WTC11 (cell line): ENCODE data around the gene AOAH. TPM values are rescaled to one million over a fixed set of nuclear protein-coding genes. Genes with fewer than 3 reads are reported as not detected.

Source experiments
- ATAC-seq: fragments of 200-7000 bp; cut with Tn5 transposase; 2 replicates; pipeline ENCODE4 v1.10.0; 2021; ENCODE audit warnings: mild to moderate bottlenecking, moderate library complexity
- CTCF ChIA-PET: fragments of 300-600 bp; sonication (Branson Sonifier 250); formaldehyde crosslinking; loops from one replicate; lab custom pipeline; 2021; ENCODE audit warnings: antibody characterized with exemption; lab: Charles Lee
- POLR2A ChIA-PET: fragments of 350-600 bp; sonication (Branson Sonifier 250); formaldehyde crosslinking; loops from one replicate; lab custom pipeline; 2021; ENCODE audit warnings: antibody characterized with exemption; lab: Charles Lee
- DNase-seq: peaks from one replicate; pipeline ENCODE4 v3.0.0; 2021; ENCODE audit warnings: low spot score
- H3K27ac Mint-ChIP-seq: 2 replicates; pipeline ENCODE4 v1.8.0; 2021; ENCODE audit warnings: mixed read lengths
- H3K27me3 Mint-ChIP-seq: 2 replicates; pipeline ENCODE4 v1.8.0; 2021; ENCODE audit warnings: low read depth, mild to moderate bottlenecking, moderate library complexity, mixed read lengths
- H3K36me3 Mint-ChIP-seq: 2 replicates; pipeline ENCODE4 v1.8.0; 2021; ENCODE audit warnings: mixed read lengths
- H3K4me1 Mint-ChIP-seq: 2 replicates; pipeline ENCODE4 v1.8.0; 2022; ENCODE audit warnings: mixed read lengths
- H3K4me3 Mint-ChIP-seq: 2 replicates; pipeline ENCODE4 v1.8.0; 2021; ENCODE audit warnings: mild to moderate bottlenecking, moderate library complexity, mixed read lengths
- H3K9me3 Mint-ChIP-seq: 2 replicates; pipeline ENCODE4 v1.8.0; 2021; ENCODE audit warnings: mixed read lengths
- CBFB ChIP-seq: sonication (generic); formaldehyde crosslinking; IDR thresholded peaks from 2 replicates; pipeline ENCODE4 v1.8.1; 2022; ENCODE audit warnings: mild to moderate bottlenecking, low read depth, missing genetic modification reagents
- CREB1 ChIP-seq: sonication (generic); formaldehyde crosslinking; IDR thresholded peaks from 2 replicates; pipeline ENCODE4 v1.8.0; 2023; ENCODE audit warnings: mild to moderate bottlenecking, missing genetic modification reagents
- E2F1 ChIP-seq: sonication (generic); formaldehyde crosslinking; IDR thresholded peaks from 2 replicates; pipeline ENCODE4 v1.8.0; 2022; ENCODE audit warnings: mild to moderate bottlenecking, missing genetic modification reagents
- EMX1 ChIP-seq: fragments of 250-450 bp; sonication (Bioruptor Pico); IDR thresholded peaks from 2 replicates; pipeline ENCODE4 v1.8.0; 2021; ENCODE audit warnings: mild to moderate bottlenecking
- FOXP4 ChIP-seq: sonication (generic); formaldehyde crosslinking; IDR thresholded peaks from 2 replicates; pipeline ENCODE4 v1.8.0; 2022; ENCODE audit warnings: mild to moderate bottlenecking, missing genetic modification reagents
- GTF2I ChIP-seq: fragments of 250-450 bp; sonication (Bioruptor Pico); conservative IDR thresholded peaks from 2 replicates; pipeline ENCODE4 v1.4.0; 2021; ENCODE audit warnings: mild to moderate bottlenecking
- HMGA2 ChIP-seq: fragments of 250-450 bp; sonication (Bioruptor Pico); IDR thresholded peaks from 2 replicates; pipeline ENCODE4 v1.4.0; 2021; ENCODE audit warnings: mild to moderate bottlenecking, moderate library complexity
- JUN ChIP-seq: sonication (generic); formaldehyde crosslinking; IDR thresholded peaks from 2 replicates; pipeline ENCODE4 v1.8.0; 2023; ENCODE audit warnings: mild to moderate bottlenecking, missing genetic modification reagents
- KAT7 ChIP-seq: sonication (generic); formaldehyde crosslinking; IDR thresholded peaks from 2 replicates; pipeline ENCODE4 v1.8.1; 2023; ENCODE audit warnings: missing genetic modification reagents, mild to moderate bottlenecking, borderline replicate concordance
- MAX ChIP-seq: sonication (generic); formaldehyde crosslinking; IDR thresholded peaks from 2 replicates; pipeline ENCODE4 v1.8.0; 2022; ENCODE audit warnings: mild to moderate bottlenecking, missing genetic modification reagents
- NFYB ChIP-seq: sonication (generic); formaldehyde crosslinking; conservative IDR thresholded peaks from 2 replicates; pipeline ENCODE4 v1.8.0; 2022; ENCODE audit warnings: low read depth, missing genetic modification reagents
- PRRX2 ChIP-seq: fragments of 250-450 bp; sonication (Bioruptor Pico); IDR thresholded peaks from 2 replicates; pipeline ENCODE4 v1.8.0; 2021; ENCODE audit warnings: mild to moderate bottlenecking
- TEAD1 ChIP-seq: sonication (generic); formaldehyde crosslinking; IDR thresholded peaks from 2 replicates; pipeline ENCODE4 v1.8.0; 2022; ENCODE audit warnings: mild to moderate bottlenecking, missing genetic modification reagents
- ZBTB43 ChIP-seq: sonication (generic); formaldehyde crosslinking; IDR thresholded peaks from 2 replicates; pipeline ENCODE4 v1.8.1; 2023; ENCODE audit warnings: mild to moderate bottlenecking, missing genetic modification reagents
- ZNF263 ChIP-seq: sonication (generic); formaldehyde crosslinking; IDR thresholded peaks from 2 replicates; pipeline ENCODE4 v1.8.1; 2022; ENCODE audit warnings: low read depth, mild to moderate bottlenecking, moderate library complexity, missing genetic modification reagents
- ZNF396 ChIP-seq: fragments of 250-450 bp; sonication (Bioruptor Pico); IDR thresholded peaks from 2 replicates; pipeline ENCODE4 v1.8.0; 2021; ENCODE audit warnings: mild to moderate bottlenecking, moderate library complexity, borderline replicate concordance
- ZSCAN18 ChIP-seq: fragments of 250-450 bp; sonication (Bioruptor Pico); IDR thresholded peaks from 2 replicates; pipeline ENCODE4 v2.1.2; 2022; ENCODE audit warnings: mild to moderate bottlenecking, moderate library complexity
- total RNA-seq: library from RNA; stranded (reverse); gene quantifications from 3 replicates; pipeline ENCODE4 v1.2.3, GENCODE V29; 2021
- TF ChIP-seq, protein P1 (sequence below): sonication (generic); formaldehyde crosslinking; conservative IDR thresholded peaks from 2 replicates; pipeline ENCODE4 v1.8.1; 2022; ENCODE audit warnings: mild to moderate bottlenecking, missing genetic modification reagents
- TF ChIP-seq, protein P2 (sequence below): sonication (generic); formaldehyde crosslinking; IDR thresholded peaks from 2 replicates; pipeline ENCODE4 v1.8.1; 2022; ENCODE audit warnings: mild to moderate bottlenecking, moderate library complexity, missing genetic modification reagents

The AOAH gene
- total RNA-seq, 1 experiment from 2014 or later = 0.31 TPM

- Mint-ChIP-seq H3K9me3 (no peaks in the 10 kb centered on the region), H3K4me3 (no peak overlapping the region), H3K27ac (no peak overlapping the region), H3K36me3 (no peaks in the 10 kb centered on the region; the same call in 1 of the 2 replicates), H3K4me1 (peaks cover 6% of the 10 kb centered on the region), H3K27me3 (no peaks in the 10 kb centered on the region; the same call in 1 of the 2 replicates)
- TF ChIP-seq ZNF263 (no peak), ZBTB43 (no peak), CREB1 (no peak), ZSCAN18 (no peak), CBFB (CRISPR knock-in tag) (no peak), TEAD1 (CRISPR knock-in tag) (no peak), HMGA2 (CRISPR knock-in tag) (no peak), EMX1 (CRISPR knock-in tag) (no peak), KAT7 (CRISPR knock-in tag) (no peak), MAX (CRISPR knock-in tag) (no peak)
- TF ChIP-seq, protein P1, sequence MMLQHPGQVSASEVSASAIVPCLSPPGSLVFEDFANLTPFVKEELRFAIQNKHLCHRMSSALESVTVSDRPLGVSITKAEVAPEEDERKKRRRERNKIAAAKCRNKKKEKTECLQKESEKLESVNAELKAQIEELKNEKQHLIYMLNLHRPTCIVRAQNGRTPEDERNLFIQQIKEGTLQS (CRISPR knock-in tag) = no peak
- DNase-seq (no peak), ATAC-seq (no peak)
- ChIA-PET POLR2A (no interaction called here), CTCF (no interaction called here)
These were observed 31.2 kb upstream of the AOAH start for GRCh38 chr7:36755484-36755883.

GRCh38 chr7:36752026-36752711 is 27.9 kb upstream of the AOAH start:
- POLR2A ChIA-PET = no interaction called here
- ATAC-seq = no peak
- Mint-ChIP-seq H3K27me3 (peaks cover 2% of the 10 kb centered on the region; the same call in 1 of the 2 replicates), H3K36me3 (no peaks in the 10 kb centered on the region), H3K4me1 (peaks cover 6% of the 10 kb centered on the region), H3K4me3 (no peak overlapping the region), H3K27ac (no peak overlapping the region), H3K9me3 (no peaks in the 10 kb centered on the region)
- TF ChIP-seq ZNF263 (no peak), E2F1 (no peak), FOXP4 (CRISPR knock-in tag) (no peak), ZNF396 (no peak), PRRX2 (no peak), JUN (CRISPR knock-in tag) (no peak), ZBTB43 (no peak), NFYB (CRISPR knock-in tag) (no peak), HMGA2 (CRISPR knock-in tag) (no peak), GTF2I (CRISPR knock-in tag) (no peak)
- TF ChIP-seq, protein P1 (CRISPR knock-in tag) = no peak
- TF ChIP-seq, protein P2, sequence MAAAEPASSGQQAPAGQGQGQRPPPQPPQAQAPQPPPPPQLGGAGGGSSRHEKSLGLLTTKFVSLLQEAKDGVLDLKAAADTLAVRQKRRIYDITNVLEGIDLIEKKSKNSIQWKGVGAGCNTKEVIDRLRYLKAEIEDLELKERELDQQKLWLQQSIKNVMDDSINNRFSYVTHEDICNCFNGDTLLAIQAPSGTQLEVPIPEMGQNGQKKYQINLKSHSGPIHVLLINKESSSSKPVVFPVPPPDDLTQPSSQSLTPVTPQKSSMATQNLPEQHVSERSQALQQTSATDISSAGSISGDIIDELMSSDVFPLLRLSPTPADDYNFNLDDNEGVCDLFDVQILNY = no peak
- CTCF ChIA-PET = no interaction called here
- no peak for DNase-seq
